ENCODE results near the gene CACNB3.
"Not testable (repeated sequence)": the region's sequence is repeated elsewhere in the genome, so short reads cannot be mapped to it uniquely, and the experiment has no call there.

DNA sequence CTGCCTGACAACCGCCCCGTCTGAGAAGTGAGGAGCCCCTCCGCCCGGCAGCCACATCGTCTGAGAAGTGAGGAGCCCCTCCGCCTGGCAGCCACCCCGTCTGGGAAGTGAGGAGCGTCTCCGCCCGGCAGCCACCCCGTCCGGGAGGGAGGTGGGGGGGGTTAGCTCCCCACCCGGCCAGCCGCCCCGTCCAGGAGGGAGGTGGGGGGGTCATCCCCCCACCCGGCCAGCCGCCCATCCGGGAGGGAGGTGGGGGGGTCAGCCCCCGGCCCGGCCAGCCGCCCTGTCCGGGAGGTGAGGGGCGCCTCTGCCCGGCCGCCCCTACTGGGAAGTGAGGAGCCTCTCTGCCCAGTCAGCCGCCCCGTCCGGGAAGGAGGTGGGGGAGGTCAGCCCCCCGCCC lies 23.7 kb downstream of the CACNB3 start:
- TF ChIP-seq ZNF3 (CRISPR knock-in tag; IDR thresholded peaks at IDR 0.05); MXI1 (IDR thresholded peaks at IDR 0.05; ENCODE audit: borderline replicate concordance, low read depth, low read length); ZNF260 (CRISPR knock-in tag; IDR thresholded peaks at IDR 0.05; ENCODE audit: borderline replicate concordance, low read depth): not testable (repeated sequence)
